Parathyroid adenoma (tissue), 2 donors: ENCODE measurements around the gene GRIA1.

ENCODE experiments used
- H2AFZ ChIP-seq: fragments of 300-600 bp; sonication (generic); one replicate; pipeline ENCODE4 v1.7.0; 2017; ENCODE audit warnings: antibody characterized with exemption, mild to moderate bottlenecking
- H3K27ac ChIP-seq: fragments of 300-600 bp; sonication (generic); one replicate; pipeline ENCODE4 v1.7.0; 2017
- H3K27me3 ChIP-seq: fragments of 300-600 bp; sonication (generic); one replicate; pipeline ENCODE4 v1.7.0; 2017; ENCODE audit warnings: low read length; ENCODE audit not compliant: control insufficient read depth, insufficient read depth
- H3K36me3 ChIP-seq: fragments of 300-600 bp; sonication (generic); one replicate; pipeline ENCODE4 v1.7.0; 2017; ENCODE audit warnings: low read length; ENCODE audit not compliant: control insufficient read depth, insufficient read depth
- H3K4me1 ChIP-seq: fragments of 300-600 bp; sonication (generic); one replicate; pipeline ENCODE4 v1.7.0; 2017; ENCODE audit warnings: control low read depth
- H3K4me2 ChIP-seq: fragments of 300-600 bp; sonication (generic); one replicate; pipeline ENCODE4 v1.7.0; 2017; ENCODE audit warnings: low read length
- H3K4me3 ChIP-seq: fragments of 300-600 bp; sonication (generic); one replicate; pipeline ENCODE4 v1.7.0; 2017; ENCODE audit warnings: low read depth, low read length
- H3K79me2 ChIP-seq: fragments of 300-600 bp; sonication (generic); one replicate; pipeline ENCODE4 v1.7.0; 2017; ENCODE audit warnings: control low read depth
- H3K9ac ChIP-seq: fragments of 300-600 bp; sonication (generic); one replicate; pipeline ENCODE4 v1.7.0; 2017; ENCODE audit warnings: mild to moderate bottlenecking
- H3K9me3 ChIP-seq: fragments of 300-600 bp; sonication (generic); one replicate; pipeline ENCODE4 v1.7.0; 2017; ENCODE audit warnings: low read length; ENCODE audit not compliant: control insufficient read depth
- CTCF ChIP-seq: fragments of 300-600 bp; sonication (generic); IDR thresholded peaks from one replicate; pipeline ENCODE4 v1.7.0; 2017; ENCODE audit warnings: antibody characterized with exemption, mild to moderate bottlenecking
- donor health status: primary hyperparathyroidism.

Gene GRIA1

GRCh38 chr5:153504726-153505125, 14.3 kb downstream of the GRIA1 start:
- no peaks in the 10 kb centered on the region for H3K9me3 ChIP-seq
- H3K36me3 ChIP-seq = no peaks in the 10 kb centered on the region
- H3K27me3 ChIP-seq = no peaks in the 10 kb centered on the region
- no peak overlapping the region for H3K27ac ChIP-seq
- no peak overlapping the region for H3K4me2 ChIP-seq
- H3K4me3 ChIP-seq = no peak overlapping the region
- no peaks in the 10 kb centered on the region for H3K79me2 ChIP-seq
- no peak overlapping the region for H2AFZ ChIP-seq
- no peak overlapping the region for H3K9ac ChIP-seq
- H3K4me1 ChIP-seq = no peaks in the 10 kb centered on the region
- no peak for TF ChIP-seq CTCF

GRCh38 chr5:153508700-153509099, 18.2 kb downstream of the GRIA1 start:
- Histone ChIP-seq H3K4me3 (no peak overlapping the region), H3K27ac (no peak overlapping the region), H3K79me2 (no peaks in the 10 kb centered on the region), H3K9ac (no peak overlapping the region), H3K27me3 (no peaks in the 10 kb centered on the region), H3K9me3 (no peaks in the 10 kb centered on the region), H3K4me1 (no peaks in the 10 kb centered on the region), H3K36me3 (no peaks in the 10 kb centered on the region), H3K4me2 (no peak overlapping the region), H2AFZ (no peak overlapping the region)
- TF ChIP-seq CTCF = no peak

- Histone ChIP-seq H3K4me3 (no peak overlapping the region), H3K27ac (no peak overlapping the region)
Observed at GRCh38 chr5:153511622-153512021, 21.2 kb downstream of the GRIA1 start.

GRCh38 chr5:153513156-153513555, 22.7 kb downstream of the GRIA1 start:
- H3K36me3 ChIP-seq = no peaks in the 10 kb centered on the region
- no peak for TF ChIP-seq CTCF
- H3K9me3 ChIP-seq = no peaks in the 10 kb centered on the region
- H3K4me1 ChIP-seq = no peaks in the 10 kb centered on the region
- no peak overlapping the region for H3K27ac ChIP-seq
- no peak overlapping the region for H3K4me2 ChIP-seq
- no peaks in the 10 kb centered on the region for H3K79me2 ChIP-seq
- no peak overlapping the region for H3K4me3 ChIP-seq
- no peaks in the 10 kb centered on the region for H3K27me3 ChIP-seq
- H2AFZ ChIP-seq = no peak overlapping the region
- H3K9ac ChIP-seq = no peak overlapping the region

More at GRCh38 chr5:153511622-153512021, 21.2 kb downstream of the GRIA1 start:
- Histone ChIP-seq H3K9ac (no peak overlapping the region), H3K4me1 (no peaks in the 10 kb centered on the region), H3K79me2 (no peaks in the 10 kb centered on the region), H3K27me3 (no peaks in the 10 kb centered on the region), H3K36me3 (no peaks in the 10 kb centered on the region), H2AFZ (no peak overlapping the region), H3K4me2 (no peak overlapping the region), H3K9me3 (no peaks in the 10 kb centered on the region)
- no peak for TF ChIP-seq CTCF

GRCh38 chr5:153515301-153515700, 24.8 kb downstream of the GRIA1 start:
- no peaks in the 10 kb centered on the region for H3K9me3 ChIP-seq
- no peak overlapping the region for H2AFZ ChIP-seq
- no peak overlapping the region for H3K27ac ChIP-seq
- no peaks in the 10 kb centered on the region for H3K36me3 ChIP-seq
- no peak for TF ChIP-seq CTCF
- no peaks in the 10 kb centered on the region for H3K4me1 ChIP-seq
- H3K27me3 ChIP-seq = no peaks in the 10 kb centered on the region
- H3K79me2 ChIP-seq = no peaks in the 10 kb centered on the region
- no peak overlapping the region for H3K9ac ChIP-seq
- no peak overlapping the region for H3K4me3 ChIP-seq
- H3K4me2 ChIP-seq = no peak overlapping the region
